HepG2 (cell line): Measurements from ENCODE around the gene TOGARAM1. TPM values are rescaled to one million over a fixed set of nuclear protein-coding genes. Genes with fewer than 3 reads are reported as not detected.

Source experiments
- ATAC-seq: fragments of 200-7000 bp; cut with Tn5 transposase; 3 replicates; pipeline ENCODE4 v1.9.1; 2020; ENCODE audit warnings: mild to moderate bottlenecking, moderate library complexity
- BruUV-seq: library from RNA; stranded (reverse); fragments of 400-500 nt; replicated peaks from 2 replicates; lab custom pipeline; 2021; lab: Mats Ljungman, UMichigan
- CTCF ChIA-PET: fragments of 300-600 bp; formaldehyde crosslinking; extraction: SDS; loops from one replicate; lab custom pipeline; 2021; ENCODE audit warnings: low total read pairs, inconsistent platforms, low intra/inter-chr PET ratio; lab: Yijun Ruan, JAX
- POLR2A ChIA-PET: fragments of 350-600 bp; sonication (Branson Sonifier 250); formaldehyde crosslinking; loops from one replicate; lab custom pipeline; 2020; ENCODE audit warnings: antibody characterized with exemption, inconsistent platforms; lab: Yijun Ruan, JAX
- DNase-seq: peaks from one replicate; pipeline ENCODE4 v3.0.0-alpha.2; 2015; ENCODE audit warnings: low spot score
- FAIRE-seq: peaks from 3 replicates; lab custom pipeline; 2011; peaks lifted over from hg19 to GRCh38; lab: Jason Lieb, UNC
- H2AFZ ChIP-seq: one replicate; pipeline ENCODE4 v1.6.1; 2011; ENCODE audit warnings: low read length, inconsistent platforms
- H3K27ac ChIP-seq: fragments of 300-600 bp; 3 replicates; pipeline ENCODE4 v1.8.0; 2011; ENCODE audit warnings: mixed run types, mild to moderate bottlenecking, mixed read lengths, low read length, inconsistent platforms; ENCODE audit not compliant: insufficient read depth; ENCODE audit errors: extremely low read length
- H3K27me3 ChIP-seq, 2 experiments: fragments of 200-600 bp in 1 of 2; 2 replicates in 1 of 2; 3 replicates in 1 of 2; pipeline versions ENCODE4 v1.6.0 to v1.8.0; 2011; ENCODE audit warnings: low read length in 2 of 2, mild to moderate bottlenecking in 2 of 2, moderate library complexity in 2 of 2, inconsistent platforms in 1 of 2; ENCODE audit not compliant: insufficient read depth in 2 of 2, control insufficient read depth in 1 of 2
- H3K36me3 ChIP-seq, 2 experiments: fragments of 200-600 bp in 1 of 2; replicated peaks in 1 of 2; 2 replicates in 1 of 2; 3 replicates in 1 of 2; pipeline versions ENCODE4 v1.5.1 to v1.8.0; 2011; ENCODE audit warnings: low read length in 2 of 2, inconsistent platforms in 1 of 2; ENCODE audit not compliant: insufficient read depth in 2 of 2, control insufficient read depth in 1 of 2
- H3K4me1 ChIP-seq: 2 replicates; pipeline ENCODE4 v1.5.1; 2012; ENCODE audit warnings: low read length, inconsistent platforms; ENCODE audit not compliant: insufficient read depth
- H3K4me2 ChIP-seq: 2 replicates; pipeline ENCODE4 v1.6.0; 2011; ENCODE audit warnings: low read depth, low read length, inconsistent platforms
- H3K4me3 ChIP-seq, 3 experiments: fragments of 200-600 bp in 1 of 3; sonication (generic), shearing (Covaris generic) in 1 of 3; replicated peaks in 1 of 3; 2 replicates each; pipeline ENCODE4 v1.5.1; 2011 to 2016; ENCODE audit warnings: low read length in 3 of 3, inconsistent platforms in 2 of 3, low read depth in 2 of 3, mild to moderate bottlenecking in 2 of 3, control low read depth in 1 of 3, mixed read lengths in 1 of 3; ENCODE audit not compliant: insufficient read depth in 1 of 3
- H3K79me2 ChIP-seq: one replicate; pipeline ENCODE4 v1.6.1; 2011; ENCODE audit warnings: low read length, inconsistent platforms; ENCODE audit not compliant: insufficient read depth
- H3K9ac ChIP-seq: 2 replicates; pipeline ENCODE4 v1.6.0; 2011; ENCODE audit warnings: mild to moderate bottlenecking, low read depth, low read length, inconsistent platforms; ENCODE audit not compliant: insufficient read depth
- H3K9me3 ChIP-seq: 2 replicates; pipeline ENCODE4 v1.5.1; 2012; ENCODE audit warnings: mild to moderate bottlenecking, low read length
- H4K20me1 ChIP-seq: 2 replicates; pipeline ENCODE4 v1.6.0; 2011; ENCODE audit warnings: inconsistent platforms, mild to moderate bottlenecking, low read length, moderate library complexity; ENCODE audit not compliant: insufficient read depth
- BRD4 ChIP-seq: sonication (generic); formaldehyde crosslinking; IDR thresholded peaks from 2 replicates; pipeline ENCODE4 v1.4.0; 2020; ENCODE audit warnings: missing genetic modification reagents
- IRF2 ChIP-seq: IDR thresholded peaks from 2 replicates; pipeline ENCODE4 v1.6.1; 2018; ENCODE audit warnings: missing genetic modification reagents, missing compliant biosample characterization
- JARID2 ChIP-seq: sonication (generic); formaldehyde crosslinking; IDR thresholded peaks from 2 replicates; pipeline ENCODE4 v1.8.1; 2023; ENCODE audit warnings: missing genetic modification reagents, inconsistent platforms; ENCODE audit not compliant: insufficient replicate concordance
- ZNF264 ChIP-seq: sonication (generic); formaldehyde crosslinking; IDR thresholded peaks from 2 replicates; pipeline ENCODE4 v1.4.0; 2020; ENCODE audit warnings: missing genetic modification reagents
- ZNF329 ChIP-seq: sonication (generic); formaldehyde crosslinking; IDR thresholded peaks from 2 replicates; pipeline ENCODE4 v1.9.0; 2021; ENCODE audit warnings: low read depth, mild to moderate bottlenecking, missing genetic modification reagents
- ZNF550 ChIP-seq: sonication (generic); formaldehyde crosslinking; IDR thresholded peaks from 2 replicates; pipeline ENCODE4 v1.4.0; 2020; ENCODE audit warnings: mild to moderate bottlenecking, missing genetic modification reagents, borderline replicate concordance
- ZNF749 ChIP-seq: sonication (generic); formaldehyde crosslinking; IDR thresholded peaks from 2 replicates; pipeline ENCODE4 v1.8.0; 2022; ENCODE audit warnings: mild to moderate bottlenecking, missing genetic modification reagents, moderate library complexity, borderline replicate concordance
- WGBS: methylation state at CpG from one replicate; pipeline ENCODE4 v1.1.6; 2017; ENCODE audit warnings: low lambda C conversion rate; 5-methylcytosine and 5-hydroxymethylcytosine counted together
- in situ Hi-C: cut with HindIII; loops from 2 replicates; pipeline ENCODE4 v1.10.0; 2017; ENCODE audit warnings: low pct_unique_long_range_greater_than_20kb; ENCODE audit not compliant: extremely low pct_ligation_motif_present
- intact Hi-C: fragments of 100-400 bp; cut with micrococcal nuclease; formaldehyde crosslinking; loops from one replicate; pipeline ENCODE4 v1.10.0; 2022; ENCODE audit not compliant: unreplicated experiment
- polyA plus RNA-seq, 8 experiments: library from polyadenylated mRNA; depleted of rRNA in 3 of 8; stranded (reverse) in 7 of 8; unstranded in 1 of 8; fragments of >200 nt; fragmentation: Illumina TruSeq in 4 of 8; extraction: Trizol in 4 of 8; gene quantifications; 2 replicates each; pipeline versions ENCODE4 v1.2.1 to v1.2.3, GENCODE V29; 2011 to 2016; ENCODE audit warnings: low read depth in 4 of 8, missing spikeins in 1 of 8, mixed read lengths in 1 of 8; ENCODE audit not compliant: insufficient read depth in 1 of 8
- total RNA-seq, 5 experiments: library from RNA; depleted of rRNA; stranded (reverse); fragments of >200 nt; fragmentation: Illumina TruSeq; extraction: Trizol; gene quantifications; 2 replicates each; pipeline ENCODE4 v1.2.3, GENCODE V29; 2016; ENCODE audit warnings: low read depth in 1 of 5
- TF ChIP-seq, protein P1 (sequence below), 2 experiments: sonication (generic) in 1 of 2; formaldehyde crosslinking in 1 of 2; IDR thresholded peaks; 2 replicates each; pipeline versions ENCODE4 v1.4.0 to v1.6.1; 2016 to 2020; ENCODE audit warnings: borderline replicate concordance in 1 of 2, low read depth in 1 of 2, mild to moderate bottlenecking in 1 of 2, missing genetic modification reagents in 1 of 2
- TF ChIP-seq, protein P2 (sequence below): sonication (generic); formaldehyde crosslinking; IDR thresholded peaks from 2 replicates; pipeline ENCODE4 v1.5.0; 2020; ENCODE audit warnings: missing genetic modification reagents

Gene TOGARAM1
- total and polyA plus RNA-seq, 2 of the 13 experiments (the other 11 are each of a cell fraction or from before 2014, with no cell fraction given): 5.6 to 9.8 TPM

DNA sequence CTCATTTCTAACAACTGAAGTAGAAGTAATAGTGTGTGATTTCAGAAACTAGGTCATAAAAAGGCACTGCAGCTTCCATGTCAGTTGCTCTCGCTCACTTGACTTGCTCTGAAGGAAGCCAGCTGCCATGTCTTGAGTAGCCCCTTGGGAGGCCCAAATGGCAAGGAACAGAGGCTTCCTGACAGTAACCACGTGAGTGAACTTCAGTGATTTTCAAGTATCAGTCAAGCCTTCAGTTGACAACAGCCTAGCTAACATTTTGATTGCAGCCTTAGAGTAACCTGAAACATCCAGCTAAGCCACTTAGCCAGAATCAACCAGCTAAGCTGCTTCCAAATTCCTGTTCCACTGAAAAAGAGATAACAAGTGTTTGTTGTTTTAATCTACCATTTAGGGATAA, 26.7 kb downstream of the TOGARAM1 start:
- in situ Hi-C loops (no loop called here), intact Hi-C loops (no loop called here)
- Histone ChIP-seq H3K4me1 (peaks cover 6% of the 10 kb centered on the region), H3K4me3 (no peak overlapping the region), H3K27me3 (no peaks in the 10 kb centered on the region), H4K20me1 (no peaks in the 10 kb centered on the region), H2AFZ (no peak overlapping the region), H3K36me3 (no peaks in the 10 kb centered on the region), H3K9me3 (no peaks in the 10 kb centered on the region), H3K79me2 (peaks cover 5% of the 10 kb centered on the region), H3K4me2 (no peak overlapping the region), H3K27ac (no peak overlapping the region), H3K9ac (no peak overlapping the region)
- CTCF ChIA-PET: no interaction called here
- DNase-seq: no peak
- no TSS peak for BruUV-seq
- TF ChIP-seq, protein P1, sequence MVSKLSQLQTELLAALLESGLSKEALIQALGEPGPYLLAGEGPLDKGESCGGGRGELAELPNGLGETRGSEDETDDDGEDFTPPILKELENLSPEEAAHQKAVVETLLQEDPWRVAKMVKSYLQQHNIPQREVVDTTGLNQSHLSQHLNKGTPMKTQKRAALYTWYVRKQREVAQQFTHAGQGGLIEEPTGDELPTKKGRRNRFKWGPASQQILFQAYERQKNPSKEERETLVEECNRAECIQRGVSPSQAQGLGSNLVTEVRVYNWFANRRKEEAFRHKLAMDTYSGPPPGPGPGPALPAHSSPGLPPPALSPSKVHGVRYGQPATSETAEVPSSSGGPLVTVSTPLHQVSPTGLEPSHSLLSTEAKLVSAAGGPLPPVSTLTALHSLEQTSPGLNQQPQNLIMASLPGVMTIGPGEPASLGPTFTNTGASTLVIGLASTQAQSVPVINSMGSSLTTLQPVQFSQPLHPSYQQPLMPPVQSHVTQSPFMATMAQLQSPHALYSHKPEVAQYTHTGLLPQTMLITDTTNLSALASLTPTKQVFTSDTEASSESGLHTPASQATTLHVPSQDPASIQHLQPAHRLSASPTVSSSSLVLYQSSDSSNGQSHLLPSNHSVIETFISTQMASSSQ (IDR thresholded peaks at IDR 0.05; ENCODE audit: low read depth): no peak
- TF ChIP-seq, protein P1 (CRISPR knock-in tag; IDR thresholded peaks at IDR 0.05; ENCODE audit: borderline replicate concordance): no peak
- TF ChIP-seq ZNF264 (no peak), IRF2 (CRISPR knock-in tag) (no peak), ZNF550 (no peak), ZNF329 (CRISPR knock-in tag) (no peak), ZNF749 (CRISPR knock-in tag) (no peak), BRD4 (CRISPR knock-in tag) (no peak), JARID2 (no peak)
- TF ChIP-seq, protein P2, sequence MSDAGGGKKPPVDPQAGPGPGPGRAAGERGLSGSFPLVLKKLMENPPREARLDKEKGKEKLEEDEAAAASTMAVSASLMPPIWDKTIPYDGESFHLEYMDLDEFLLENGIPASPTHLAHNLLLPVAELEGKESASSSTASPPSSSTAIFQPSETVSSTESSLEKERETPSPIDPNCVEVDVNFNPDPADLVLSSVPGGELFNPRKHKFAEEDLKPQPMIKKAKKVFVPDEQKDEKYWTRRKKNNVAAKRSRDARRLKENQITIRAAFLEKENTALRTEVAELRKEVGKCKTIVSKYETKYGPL (CRISPR knock-in tag): no peak
- FAIRE-seq: no peak
- no peak for ATAC-seq
- POLR2A ChIA-PET: interaction anchor here (0.9 kb wide), 1 partner anchor 27 kb away, joined by 3 read pairs; the partner anchor contains the start of genes KLHL28 and TOGARAM1
- WGBS: 100% methylated on average over 1 of the region's 2 CpGs
